Esophagus muscularis mucosa (tissue), 4 donors: Measurements from ENCODE around the gene LPCAT3. TPM values are rescaled to one million over a fixed set of nuclear protein-coding genes. Genes with fewer than 3 reads are reported as not detected.

Experiments
- DNase-seq: peaks from one replicate; pipeline ENCODE4 v3.0.0-alpha.2; 2017; ENCODE audit errors: extremely low spot score
- H3K27ac ChIP-seq, 4 donors: fragments of 200-600 bp; sonication (generic); replicated peaks in 1 of 4; 1 replicate in 3 of 4; 2 replicates in 1 of 4; pipeline ENCODE4 v1.5.1; 2016 to 2019; ENCODE audit warnings: mild to moderate bottlenecking in 1 of 4
- H3K27me3 ChIP-seq, 4 donors: fragments of 200-600 bp; sonication (generic); one replicate each; pipeline versions ENCODE4 v1.5.1 to v1.6.0; 2016 to 2019
- H3K36me3 ChIP-seq, 4 donors: fragments of 200-600 bp; sonication (generic); one replicate each; pipeline ENCODE4 v1.5.1; 2016 to 2019
- H3K4me1 ChIP-seq, 4 donors: fragments of 200-600 bp; sonication (generic); one replicate each; pipeline ENCODE4 v1.5.1; 2016 to 2019
- H3K4me3 ChIP-seq, 4 donors: fragments of 200-600 bp; sonication (generic); 1 replicate in 2 of 4; 2 replicates in 2 of 4; pipeline ENCODE4 v1.5.1; 2016 to 2019; ENCODE audit warnings: mild to moderate bottlenecking in 4 of 4, moderate library complexity in 1 of 4
- H3K9me3 ChIP-seq, 4 donors: fragments of 200-600 bp; sonication (generic); 1 replicate in 3 of 4; 2 replicates in 1 of 4; pipeline ENCODE4 v1.5.1; 2016 to 2019
- EP300 ChIP-seq: sonication (generic); formaldehyde crosslinking; IDR thresholded peaks from one replicate; pipeline ENCODE4 v1.6.1; 2017; ENCODE audit warnings: antibody characterized with exemption
- POLR2A ChIP-seq: fragments of 450-650 bp; IDR thresholded peaks from one replicate; pipeline ENCODE4 v1.6.1; 2017; ENCODE audit warnings: antibody characterized with exemption, moderate library complexity, mild to moderate bottlenecking, low read depth
- POLR2AphosphoS5 ChIP-seq, 2 donors: sonication (generic); formaldehyde crosslinking; IDR thresholded peaks; one replicate each; pipeline ENCODE4 v1.6.1; 2017; ENCODE audit warnings: antibody characterized with exemption in 2 of 2
- WGBS: methylation state at CpG from one replicate; pipeline ENCODE4 v1.1.5; 2018; 5-methylcytosine and 5-hydroxymethylcytosine counted together
- intact Hi-C: fragments of 100-400 bp; cut with DNase I; formaldehyde crosslinking; loops from one replicate; pipeline ENCODE4 v1.15.1; 2023
- total RNA-seq, 4 donors: library from RNA; depleted of rRNA; stranded (reverse); fragments of >200 nt; gene quantifications; one replicate each; pipeline versions ENCODE4 v1.1.0 to v1.2.1, GENCODE V29; 2016
- TF ChIP-seq, protein P1 (sequence below), 3 experiments: fragments of 200-600 bp in 2 of 3; fragments of 450-650 bp in 1 of 3; sonication (generic) in 2 of 3; IDR thresholded peaks; one replicate each; pipeline ENCODE4 v1.5.1; 2017 to 2019; ENCODE audit warnings: antibody characterized with exemption in 3 of 3, mild to moderate bottlenecking in 2 of 3, moderate library complexity in 1 of 3

Gene LPCAT3, protein sequence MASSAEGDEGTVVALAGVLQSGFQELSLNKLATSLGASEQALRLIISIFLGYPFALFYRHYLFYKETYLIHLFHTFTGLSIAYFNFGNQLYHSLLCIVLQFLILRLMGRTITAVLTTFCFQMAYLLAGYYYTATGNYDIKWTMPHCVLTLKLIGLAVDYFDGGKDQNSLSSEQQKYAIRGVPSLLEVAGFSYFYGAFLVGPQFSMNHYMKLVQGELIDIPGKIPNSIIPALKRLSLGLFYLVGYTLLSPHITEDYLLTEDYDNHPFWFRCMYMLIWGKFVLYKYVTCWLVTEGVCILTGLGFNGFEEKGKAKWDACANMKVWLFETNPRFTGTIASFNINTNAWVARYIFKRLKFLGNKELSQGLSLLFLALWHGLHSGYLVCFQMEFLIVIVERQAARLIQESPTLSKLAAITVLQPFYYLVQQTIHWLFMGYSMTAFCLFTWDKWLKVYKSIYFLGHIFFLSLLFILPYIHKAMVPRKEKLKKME
- 10 to 100 TPM; 21.6 to 33.3 (median 26.2) TPM for total RNA-seq

DNA sequence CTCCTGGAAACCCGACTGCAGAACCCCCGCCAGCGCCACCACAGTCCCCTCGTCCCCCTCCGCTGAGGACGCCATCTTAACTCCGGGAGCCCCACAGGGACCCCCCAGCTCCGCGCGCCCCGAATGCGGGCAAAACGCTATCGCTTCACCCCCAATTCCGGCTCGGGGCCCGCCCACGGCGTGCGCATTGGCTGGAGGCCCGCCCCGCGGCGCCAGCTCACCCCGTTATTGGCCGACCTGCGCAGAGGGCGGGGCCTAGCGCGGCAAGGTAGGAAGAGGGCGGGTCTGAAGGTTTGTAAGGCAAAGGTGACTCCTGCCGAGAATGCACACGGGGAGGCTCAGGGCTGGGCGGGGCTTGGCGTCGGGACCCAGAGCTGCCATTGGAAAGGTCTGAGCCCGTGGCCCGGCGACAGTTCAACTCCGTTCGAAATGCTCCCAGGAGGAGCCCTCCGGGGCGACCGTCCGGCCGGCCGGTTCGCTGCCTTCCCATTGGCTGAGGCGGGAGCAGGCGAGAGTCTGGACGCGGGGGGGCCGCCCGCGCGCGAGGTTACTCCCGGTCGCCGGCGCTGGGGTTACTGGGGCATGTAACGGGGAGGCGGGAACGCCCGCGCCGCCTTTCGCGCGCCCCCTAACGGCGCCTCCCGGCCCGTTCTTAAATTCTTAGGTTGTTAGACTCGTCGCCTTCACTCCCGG lies at the start of gene LPCAT3:
Gene LPCAT3, minus strand, starts transcription at position 127 of the 693 bp plus-strand sequence. Its CDS starts 52 bp downstream, at position 75.
- Histone ChIP-seq H3K4me1 (peaks cover 24 to 36% (median 31%) of the 10 kb centered on the region in 4 donors), H3K36me3 (peaks cover 0 to 12% (median 0%) of the 10 kb centered on the region in 4 donors), H3K27ac (peak within 1 kb of the TSS; percentile 88 to 97 (median 88)), H3K4me3 (peak within 1 kb of the TSS; percentile 77 to 89 (median 86)), H3K9me3 (no peaks in the 10 kb centered on the region), H3K27me3 (no peaks in the 10 kb centered on the region)
- TF ChIP-seq EP300 (no peak), POLR2AphosphoS5 (IDR thresholded peaks at IDR 0.05) (peak; percentile 77 to 89), POLR2A (peak; percentile 82)
- TF ChIP-seq, protein P1, sequence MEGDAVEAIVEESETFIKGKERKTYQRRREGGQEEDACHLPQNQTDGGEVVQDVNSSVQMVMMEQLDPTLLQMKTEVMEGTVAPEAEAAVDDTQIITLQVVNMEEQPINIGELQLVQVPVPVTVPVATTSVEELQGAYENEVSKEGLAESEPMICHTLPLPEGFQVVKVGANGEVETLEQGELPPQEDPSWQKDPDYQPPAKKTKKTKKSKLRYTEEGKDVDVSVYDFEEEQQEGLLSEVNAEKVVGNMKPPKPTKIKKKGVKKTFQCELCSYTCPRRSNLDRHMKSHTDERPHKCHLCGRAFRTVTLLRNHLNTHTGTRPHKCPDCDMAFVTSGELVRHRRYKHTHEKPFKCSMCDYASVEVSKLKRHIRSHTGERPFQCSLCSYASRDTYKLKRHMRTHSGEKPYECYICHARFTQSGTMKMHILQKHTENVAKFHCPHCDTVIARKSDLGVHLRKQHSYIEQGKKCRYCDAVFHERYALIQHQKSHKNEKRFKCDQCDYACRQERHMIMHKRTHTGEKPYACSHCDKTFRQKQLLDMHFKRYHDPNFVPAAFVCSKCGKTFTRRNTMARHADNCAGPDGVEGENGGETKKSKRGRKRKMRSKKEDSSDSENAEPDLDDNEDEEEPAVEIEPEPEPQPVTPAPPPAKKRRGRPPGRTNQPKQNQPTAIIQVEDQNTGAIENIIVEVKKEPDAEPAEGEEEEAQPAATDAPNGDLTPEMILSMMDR (IDR thresholded peaks at IDR 0.05) = peak; percentile 84 to 93 (median 85)
- DNase-seq = peak; percentile 99
- intact Hi-C loops = loop anchor here (5.0 kb wide), 1 partner anchor 46 kb away; the partner anchor contains the start of genes EMG1 and PHB2
- WGBS = 1% methylated on average over 27 of the region's 77 CpGs

DNA sequence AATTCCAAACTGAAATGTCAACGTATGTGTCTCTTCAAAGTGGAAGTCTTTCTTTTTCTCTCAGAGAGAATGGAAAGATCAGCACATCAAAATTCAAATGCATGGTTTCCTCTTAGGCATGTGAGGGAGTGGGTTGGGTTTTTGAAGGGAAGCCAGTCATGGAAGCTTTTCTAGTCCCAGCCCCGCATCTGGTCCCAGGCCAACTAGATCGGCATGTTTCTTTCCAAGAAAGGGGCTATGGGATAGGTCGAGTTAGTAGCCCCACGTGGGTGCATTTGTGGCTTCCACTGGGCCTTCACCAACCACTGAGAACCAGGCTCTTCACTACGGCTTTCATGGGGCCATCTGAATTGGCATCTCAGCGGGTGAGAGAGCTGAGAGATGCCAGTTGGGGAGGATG lies 48.8 kb upstream of the LPCAT3 start:
- H3K36me3 ChIP-seq = peaks cover 7 to 84% (median 53%) of the 10 kb centered on the region in 4 donors
- WGBS = 91% methylated on average over 7 of the region's 7 CpGs

DNA sequence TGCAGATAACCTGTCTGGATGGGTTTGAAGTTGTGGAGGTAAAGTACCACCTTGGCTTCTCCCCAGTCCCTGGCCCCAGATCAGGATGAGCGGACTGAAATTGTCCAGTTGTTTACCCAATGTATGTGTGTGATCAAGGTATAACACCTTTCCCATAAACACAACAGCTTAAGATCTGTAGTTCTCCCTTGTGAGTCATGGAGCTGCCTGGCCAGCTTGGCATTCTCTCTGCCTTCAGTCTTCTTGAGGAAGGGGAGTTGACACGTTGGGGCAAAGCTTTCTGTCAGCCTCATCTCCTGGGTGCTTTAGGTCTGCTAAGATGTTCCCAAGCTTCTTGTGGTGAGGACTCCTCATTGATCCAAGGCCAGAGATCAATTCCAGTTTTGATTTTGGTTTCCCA lies 48.3 kb upstream of the LPCAT3 start:
- WGBS = 66% methylated on average over 2 of the region's 2 CpGs
- intact Hi-C loops = no loop called here

More for the DNA sequence above, 48.8 kb upstream of the LPCAT3 start:
- TF ChIP-seq POLR2A = no peak
- TF ChIP-seq, protein P1 (IDR thresholded peaks at IDR 0.05) = no peak
- no peak for TF ChIP-seq EP300
- no peak for TF ChIP-seq POLR2AphosphoS5 (IDR thresholded peaks at IDR 0.05)
- Histone ChIP-seq H3K4me1 (peaks cover 0 to 43% (median 28%) of the 10 kb centered on the region in 4 donors), H3K4me3 (no peak overlapping the region), H3K27ac (no peak overlapping the region), H3K9me3 (no peaks in the 10 kb centered on the region), H3K27me3 (no peaks in the 10 kb centered on the region)
- intact Hi-C loops = no loop called here
- no peak for DNase-seq

DNA sequence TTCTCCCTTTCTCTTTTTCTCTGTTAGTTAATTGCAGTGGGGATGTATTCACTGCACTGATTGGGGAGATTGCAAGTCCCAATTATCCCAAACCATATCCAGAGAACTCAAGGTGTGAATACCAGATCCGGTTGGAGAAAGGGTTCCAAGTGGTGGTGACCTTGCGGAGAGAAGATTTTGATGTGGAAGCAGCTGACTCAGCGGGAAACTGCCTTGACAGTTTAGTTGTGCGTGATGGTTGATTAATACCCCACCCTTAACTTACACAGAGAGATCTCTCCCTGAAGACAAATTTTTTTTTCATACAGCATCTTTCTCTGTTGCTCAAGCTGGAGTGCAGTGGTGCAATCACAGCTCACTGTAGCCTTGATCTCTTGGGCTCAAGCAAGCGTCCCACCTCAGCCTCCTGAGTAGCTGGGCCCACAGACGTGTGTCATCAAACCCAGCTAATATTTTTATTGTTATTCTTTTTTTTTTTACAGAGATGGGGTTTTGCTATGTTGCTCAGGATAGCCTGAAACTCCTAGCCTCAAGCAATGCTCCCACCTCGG lies 46.9 kb upstream of the LPCAT3 start:
- WGBS = 84% methylated on average over 7 of the region's 7 CpGs
- H3K27ac ChIP-seq = no peak overlapping the region
- no peak for DNase-seq
- intact Hi-C loops = no loop called here
- TF ChIP-seq EP300 (no peak), POLR2A (no peak), POLR2AphosphoS5 (IDR thresholded peaks at IDR 0.05) (no peak)
- TF ChIP-seq, protein P1 (IDR thresholded peaks at IDR 0.05) = no peak
- H3K9me3 ChIP-seq = no peaks in the 10 kb centered on the region
- peaks cover 7 to 60% (median 45%) of the 10 kb centered on the region in 4 donors for H3K4me1 ChIP-seq
- H3K4me3 ChIP-seq = no peak overlapping the region
- H3K36me3 ChIP-seq = peaks cover 7 to 76% (median 47%) of the 10 kb centered on the region in 4 donors
- no peaks in the 10 kb centered on the region for H3K27me3 ChIP-seq

More for the DNA sequence above, 48.3 kb upstream of the LPCAT3 start:
- Histone ChIP-seq H3K27ac (no peak overlapping the region), H3K4me1 (peaks cover 0 to 48% (median 33%) of the 10 kb centered on the region in 4 donors), H3K9me3 (no peaks in the 10 kb centered on the region), H3K27me3 (no peaks in the 10 kb centered on the region), H3K36me3 (peaks cover 7 to 84% (median 53%) of the 10 kb centered on the region in 4 donors), H3K4me3 (no peak overlapping the region)
- no peak for TF ChIP-seq POLR2AphosphoS5 (IDR thresholded peaks at IDR 0.05)
- no peak for TF ChIP-seq POLR2A
- no peak for TF ChIP-seq EP300
- TF ChIP-seq, protein P1 (IDR thresholded peaks at IDR 0.05) = no peak
- DNase-seq = no peak
